ENCODE results near the gene GATA6. TPM values are rescaled to one million over a fixed set of nuclear protein-coding genes. Genes with fewer than 3 reads are reported as not detected.

Gene GATA6
- total and polyA plus RNA-seq, 10 of the 15 experiments (the other 5 are each of a cell fraction or from before 2014, with no cell fraction given) = 0.04 to 0.05 TPM; not detected in 8

DNA sequence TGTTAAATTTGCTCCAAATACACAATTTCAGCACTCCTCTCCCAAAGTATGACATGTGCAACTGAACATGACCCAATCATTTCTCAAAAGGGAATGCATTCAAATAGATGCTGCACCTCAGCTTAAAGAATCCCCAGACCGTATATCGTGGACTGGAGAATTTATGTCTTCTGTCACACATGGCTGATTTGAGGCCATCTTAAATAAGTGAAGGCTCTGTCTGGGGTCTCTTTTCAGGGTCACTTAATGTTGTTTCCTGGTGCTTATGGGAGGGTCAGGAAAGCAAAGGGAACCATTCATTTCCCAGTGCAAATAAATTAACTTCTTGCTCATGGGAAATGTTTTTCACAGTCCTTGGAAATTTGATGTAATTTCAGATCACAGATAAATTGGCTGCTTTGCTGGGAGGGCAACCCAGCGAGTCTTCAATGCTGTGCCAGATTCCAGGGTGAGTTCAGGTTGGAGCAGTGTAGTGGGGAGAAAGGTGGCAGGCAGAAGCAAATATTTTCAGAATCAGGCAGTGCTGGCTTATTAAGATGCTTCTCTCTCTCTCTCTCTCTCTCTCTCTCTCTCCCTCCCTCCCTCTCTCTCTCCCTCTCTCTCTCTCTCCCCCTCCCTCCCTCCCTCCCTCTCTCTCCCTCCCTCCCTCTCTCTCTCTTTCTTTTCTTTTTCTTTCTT, 34.3 kb downstream of the GATA6 start (continued):
- TF ChIP-seq EGR1 (IDR thresholded peaks at IDR 0.05; ENCODE audit: borderline replicate concordance in 1 of 2, low read depth in 2 of 2, low read length in 2 of 2) (no peak), MTA3 (IDR thresholded peaks at IDR 0.05; ENCODE audit: borderline replicate concordance, low read length) (no peak), POLR2A (IDR thresholded peaks at IDR 0.05; ENCODE audit: low read depth, low read length) (no peak)

DNA sequence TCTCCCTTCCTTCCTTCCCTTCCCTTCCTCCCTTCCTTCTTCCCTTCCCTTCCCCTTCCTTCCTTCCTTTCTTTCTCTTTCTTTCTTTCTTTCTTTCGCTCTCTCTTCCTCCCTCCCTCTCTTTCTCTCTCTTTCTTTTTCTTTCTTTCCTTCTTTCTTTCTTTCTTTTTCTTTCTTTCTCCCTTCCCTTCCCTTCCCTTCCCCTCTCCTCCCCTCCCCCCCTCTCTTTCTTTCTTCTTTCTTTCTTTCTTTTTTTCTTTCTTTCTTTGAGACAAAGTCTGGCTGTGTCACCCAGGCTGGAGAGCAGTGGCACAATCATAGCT, 34.8 kb downstream of the GATA6 start:
- ChIA-PET RAD21 (ENCODE audit: unreplicated experiment) (no interaction called here), CTCF (no interaction called here), POLR2A (no interaction called here), SMC1A (ENCODE audit: uncharacterized antibody, unreplicated experiment) (no interaction called here)
- H3K4me3 ChIP-seq = no peak overlapping the region
- DNase-seq (ENCODE audit: low read depth, low spot score) (no peak), FAIRE-seq (no peak), ATAC-seq (no peak)
- H3K4me1 ChIP-seq (ENCODE audit: control insufficient read depth, insufficient read depth, low read length) = no peaks in the 10 kb centered on the region
- intact Hi-C loops (cut with micrococcal nuclease; ENCODE audit: unreplicated experiment) (no loop called here), in situ Hi-C loops (cut with MboI) (no loop called here)
- no peaks in the 10 kb centered on the region for H3K9me3 ChIP-seq (replicated peaks; ENCODE audit: control insufficient read depth, insufficient read depth, low read length)
- H3K27ac ChIP-seq (ENCODE audit: control insufficient read depth, insufficient read depth) = no peak overlapping the region
- TF ChIP-seq ZNF384 (IDR thresholded peaks at IDR 0.05; ENCODE audit: borderline replicate concordance, low read depth, low read length) (no peak), SREBF2 (IDR thresholded peaks at IDR 0.05; ENCODE audit: low read length) (no peak), EGR1 (IDR thresholded peaks at IDR 0.05; ENCODE audit: borderline replicate concordance in 1 of 2, low read depth in 2 of 2, low read length in 2 of 2) (no peak), BMI1 (IDR thresholded peaks at IDR 0.05; ENCODE audit: borderline replicate concordance) (no peak), TCF7 (IDR thresholded peaks at IDR 0.05; ENCODE audit: borderline replicate concordance) (no peak), PAX8 (IDR thresholded peaks at IDR 0.05) (no peak), ZNF207 (IDR thresholded peaks at IDR 0.05; ENCODE audit: borderline replicate concordance) (no peak), ETV6 (conservative IDR thresholded peaks at IDR 0.05 in 1 of 2, IDR thresholded peaks at IDR 0.05 in 1 of 2; ENCODE audit: borderline replicate concordance in 1 of 2, low read depth in 1 of 2) (no peak), NR2C1 (IDR thresholded peaks at IDR 0.05) (no peak), SREBF1 (IDR thresholded peaks at IDR 0.05; ENCODE audit: low read length) (no peak), FOXM1 (IDR thresholded peaks at IDR 0.05; ENCODE audit: low read depth, low read length) (no peak), PAX5 (IDR thresholded peaks at IDR 0.05; ENCODE audit: borderline replicate concordance, low read depth, low read length) (no peak), CBFB (IDR thresholded peaks at IDR 0.05; ENCODE audit: low read depth) (no peak)
- TF ChIP-seq, protein P1, sequence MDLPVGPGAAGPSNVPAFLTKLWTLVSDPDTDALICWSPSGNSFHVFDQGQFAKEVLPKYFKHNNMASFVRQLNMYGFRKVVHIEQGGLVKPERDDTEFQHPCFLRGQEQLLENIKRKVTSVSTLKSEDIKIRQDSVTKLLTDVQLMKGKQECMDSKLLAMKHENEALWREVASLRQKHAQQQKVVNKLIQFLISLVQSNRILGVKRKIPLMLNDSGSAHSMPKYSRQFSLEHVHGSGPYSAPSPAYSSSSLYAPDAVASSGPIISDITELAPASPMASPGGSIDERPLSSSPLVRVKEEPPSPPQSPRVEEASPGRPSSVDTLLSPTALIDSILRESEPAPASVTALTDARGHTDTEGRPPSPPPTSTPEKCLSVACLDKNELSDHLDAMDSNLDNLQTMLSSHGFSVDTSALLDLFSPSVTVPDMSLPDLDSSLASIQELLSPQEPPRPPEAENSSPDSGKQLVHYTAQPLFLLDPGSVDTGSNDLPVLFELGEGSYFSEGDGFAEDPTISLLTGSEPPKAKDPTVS (IDR thresholded peaks at IDR 0.05; ENCODE audit: low read depth, low read length) = no peak
- H3K27me3 ChIP-seq (replicated peaks in 1 of 2; ENCODE audit: control insufficient read depth in 2 of 2, insufficient read depth in 2 of 2, low read length in 1 of 2) = no peaks in the 10 kb centered on the region; a peak in 1 of 4 replicates
- H2AFZ ChIP-seq (ENCODE audit: control insufficient read depth, low read depth, low read length) = no peak overlapping the region
- H3K36me3 ChIP-seq (ENCODE audit: control insufficient read depth in 2 of 2, insufficient read depth in 2 of 2, low read length in 1 of 2) = no peaks in the 10 kb centered on the region
- 25% methylated on average over 1 of the region's 1 CpG for WGBS (ENCODE audit: insufficient coverage, insufficient replicate concordance, low lambda C conversion rate, missing lambda C conversion rate)
- no peaks in the 10 kb centered on the region for H3K79me2 ChIP-seq (ENCODE audit: control insufficient read depth, insufficient read depth, low read length)
- H3K4me2 ChIP-seq (ENCODE audit: control insufficient read depth, insufficient read depth) = no peak overlapping the region
- no peaks in the 10 kb centered on the region for H4K20me1 ChIP-seq (ENCODE audit: control insufficient read depth, insufficient read depth)
- BruUV-seq (replicated peaks) = no TSS peak
- H3K9ac ChIP-seq (ENCODE audit: control insufficient read depth, insufficient read depth, low read length) = no peak overlapping the region

All from GM12878 (cell line).